Endodermal cell (in vitro differentiated cells): ENCODE data around the gene LCE5A. TPM values are rescaled to one million over a fixed set of nuclear protein-coding genes. Genes with fewer than 3 reads are reported as not detected.

ENCODE experiments used
- DNase-seq: peaks from one replicate; pipeline ENCODE4 v3.0.0-alpha.2; 2017
- H3K27ac ChIP-seq: 2 replicates; pipeline ENCODE4 v1.5.1; 2013; ENCODE audit warnings: mild to moderate bottlenecking, low read depth, low read length, moderate library complexity
- H3K27me3 ChIP-seq: 2 replicates; pipeline ENCODE4 v1.6.1; 2013; ENCODE audit warnings: mild to moderate bottlenecking, low read length, moderate library complexity; ENCODE audit not compliant: insufficient read depth, control insufficient read depth, poor library complexity, severe bottlenecking
- H3K36me3 ChIP-seq: 2 replicates; pipeline ENCODE4 v1.7.0; 2013; ENCODE audit warnings: mild to moderate bottlenecking, low read length, moderate library complexity; ENCODE audit not compliant: control insufficient read depth, insufficient read depth
- H3K4me1 ChIP-seq: one replicate; pipeline ENCODE4 v1.7.0; 2013; ENCODE audit warnings: low read length; ENCODE audit not compliant: control insufficient read depth, insufficient read depth
- H3K4me3 ChIP-seq: 2 replicates; pipeline ENCODE4 v1.5.1; 2013; ENCODE audit warnings: mild to moderate bottlenecking, low read length, moderate library complexity
- H3K9ac ChIP-seq: 2 replicates; pipeline ENCODE4 v1.6.1; 2013; ENCODE audit warnings: mild to moderate bottlenecking, low read length, moderate library complexity; ENCODE audit not compliant: poor library complexity, severe bottlenecking; ENCODE audit errors: extremely low read depth
- H3K9me3 ChIP-seq: 2 replicates; pipeline ENCODE4 v1.6.1; 2013; ENCODE audit warnings: mild to moderate bottlenecking, low read length, moderate library complexity; ENCODE audit not compliant: control insufficient read depth
- H3K27ac Mint-ChIP-seq: 2 replicates; pipeline ENCODE4 v1.8.0; 2020; ENCODE audit warnings: mixed read lengths
- H3K27me3 Mint-ChIP-seq: 2 replicates; pipeline ENCODE4 v1.8.0; 2021; ENCODE audit warnings: mild to moderate bottlenecking, mixed read lengths; ENCODE audit not compliant: insufficient read depth
- H3K36me3 Mint-ChIP-seq: 2 replicates; pipeline ENCODE4 v1.8.0; 2020; ENCODE audit warnings: low read depth, mixed read lengths
- H3K4me1 Mint-ChIP-seq: 2 replicates; pipeline ENCODE4 v1.8.0; 2020; ENCODE audit warnings: mixed read lengths
- H3K4me3 Mint-ChIP-seq: 2 replicates; pipeline ENCODE4 v1.8.0; 2020; ENCODE audit warnings: mild to moderate bottlenecking, moderate library complexity, mixed read lengths
- H3K9me3 Mint-ChIP-seq: 2 replicates; pipeline ENCODE4 v1.8.0; 2020; ENCODE audit warnings: mild to moderate bottlenecking, mixed read lengths
- CTCF ChIP-seq: fragments of 200-600 bp; sonication (generic); conservative IDR thresholded peaks from 2 replicates; pipeline ENCODE4 v1.5.0; 2021; ENCODE audit warnings: antibody characterized with exemption, mild to moderate bottlenecking
- WGBS, 2 experiments: methylation state at CpG; one replicate each; pipeline versions ENCODE4 v1.1.5 to v1.1.7; 2013; ENCODE audit warnings: missing lambda C conversion rate in 2 of 2, mixed read lengths in 1 of 2; ENCODE audit not compliant: insufficient coverage in 1 of 2, insufficient read length in 1 of 2; 5-methylcytosine and 5-hydroxymethylcytosine counted together
- total RNA-seq, 2 donors: library from RNA; stranded (reverse); fragmentation: NEBNext Ultra II Directional in 1 of 2; extraction: Animal tissue kit (Norgen Biotek cat#: 25700) in 1 of 2; gene quantifications; 2 replicates in 1 of 2; 3 replicates in 1 of 2; pipeline ENCODE4 v1.2.1, GENCODE V29; 2021

The LCE5A gene
- total RNA-seq, 2 donors from 2014 or later = not detected

- H3K9me3 ChIP-seq = peaks cover 69% of the 10 kb centered on the region
Measured at GRCh38 chr1:152495066-152495675, 15.4 kb upstream of the LCE5A start.

GRCh38 chr1:152497273-152497672 lies 13.3 kb upstream of the LCE5A start:
- H3K36me3 ChIP-seq = no peaks in the 10 kb centered on the region

More at GRCh38 chr1:152495066-152495675, 15.4 kb upstream of the LCE5A start:
- Mint-ChIP-seq H3K36me3 (no peaks in the 10 kb centered on the region), H3K9me3 (peaks cover 68% of the 10 kb centered on the region), H3K27ac (no peak overlapping the region), H3K4me1 (no peaks in the 10 kb centered on the region), H3K27me3 (no peaks in the 10 kb centered on the region), H3K4me3 (no peak overlapping the region)
- H3K27me3 ChIP-seq = no peaks in the 10 kb centered on the region
- TF ChIP-seq CTCF = no peak
- H3K4me3 ChIP-seq = no peak overlapping the region
- no peak overlapping the region for H3K27ac ChIP-seq
- no peaks in the 10 kb centered on the region for H3K4me1 ChIP-seq
- WGBS, 2 experiments = 64 to 71% methylated on average over 3 to 4 of the region's 4 CpGs
- no peaks in the 10 kb centered on the region for H3K36me3 ChIP-seq
- peak; percentile 49 for DNase-seq
- H3K9ac ChIP-seq = no peak overlapping the region

DNA sequence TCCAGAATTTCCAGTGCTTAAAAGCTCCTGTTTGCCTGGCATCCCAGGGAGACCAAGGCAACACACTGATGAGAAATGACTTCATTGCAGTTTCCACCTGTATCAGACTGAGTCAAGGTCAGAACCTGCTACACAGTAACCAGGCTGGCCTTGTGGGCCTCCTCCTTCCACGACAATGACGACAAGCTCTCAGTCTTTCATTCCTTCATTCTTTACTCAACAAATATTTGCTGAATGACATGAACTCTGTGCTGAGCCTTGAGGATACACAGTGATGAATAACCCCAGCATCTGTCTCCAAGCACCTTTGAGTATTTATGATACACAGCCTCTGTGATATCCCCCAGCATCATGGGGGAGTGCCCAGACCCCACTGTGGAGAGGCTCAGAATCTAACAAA lies 8.9 kb upstream of the LCE5A start:
- Mint-ChIP-seq H3K27me3 (no peaks in the 10 kb centered on the region), H3K4me3 (no peak overlapping the region), H3K9me3 (peaks cover 94% of the 10 kb centered on the region), H3K36me3 (no peaks in the 10 kb centered on the region), H3K27ac (no peak overlapping the region), H3K4me1 (no peaks in the 10 kb centered on the region)
- no peaks in the 10 kb centered on the region for H3K27me3 ChIP-seq
- H3K9me3 ChIP-seq = peaks cover 94% of the 10 kb centered on the region
- WGBS, 2 experiments = 31 to 46% methylated on average over 2 of the region's 2 CpGs
- H3K9ac ChIP-seq = no peak overlapping the region
- H3K27ac ChIP-seq = no peak overlapping the region
- no peak for DNase-seq
- H3K4me1 ChIP-seq = no peaks in the 10 kb centered on the region
- H3K4me3 ChIP-seq = no peak overlapping the region
- no peak for TF ChIP-seq CTCF
- H3K36me3 ChIP-seq = no peaks in the 10 kb centered on the region

More at GRCh38 chr1:152497273-152497672, 13.3 kb upstream of the LCE5A start:
- TF ChIP-seq CTCF = no peak
- 56% methylated on average over 2 of the region's 2 CpGs; no CpG with 5 or more reads in 1 of the 2 experiments for WGBS, 2 experiments
- Histone ChIP-seq H3K27ac (no peak overlapping the region), H3K4me1 (no peaks in the 10 kb centered on the region), H3K9me3 (peaks cover 85% of the 10 kb centered on the region), H3K9ac (no peak overlapping the region), H3K4me3 (no peak overlapping the region), H3K27me3 (no peaks in the 10 kb centered on the region)
- DNase-seq = no peak
- no peaks in the 10 kb centered on the region for H3K27me3 Mint-ChIP-seq
- no peak overlapping the region for H3K27ac Mint-ChIP-seq
- H3K4me1 Mint-ChIP-seq = no peaks in the 10 kb centered on the region
- H3K9me3 Mint-ChIP-seq = peaks cover 81% of the 10 kb centered on the region
- H3K36me3 Mint-ChIP-seq = no peaks in the 10 kb centered on the region
- H3K4me3 Mint-ChIP-seq = no peak overlapping the region
